Gastroesophageal sphincter (tissue), 4 donors: Measurements from ENCODE around the gene KRT1. TPM values are rescaled to one million over a fixed set of nuclear protein-coding genes. Genes with fewer than 3 reads are reported as not detected.
"Not testable (repeated sequence)": the region's sequence is repeated elsewhere in the genome, so short reads cannot be mapped to it uniquely, and the experiment has no call there.

Experiments used
- ATAC-seq: fragments of 150-250 bp; one replicate; pipeline ENCODE4 v1.9.1; 2016; ENCODE audit warnings: mild to moderate bottlenecking, moderate library complexity
- H3K27ac ChIP-seq, 4 donors: fragments of 200-600 bp; sonication (generic) in 3 of 4; 1 replicate in 3 of 4; 2 replicates in 1 of 4; pipeline ENCODE4 v1.5.1; 2016 to 2019
- H3K27me3 ChIP-seq: fragments of 200-600 bp; sonication (generic); one replicate; pipeline ENCODE4 v1.5.1; 2019
- H3K36me3 ChIP-seq, 2 donors: fragments of 200-600 bp; sonication (generic); one replicate each; pipeline ENCODE4 v1.5.1; 2019; ENCODE audit warnings: control low read depth in 1 of 2
- H3K4me1 ChIP-seq, 3 donors: fragments of 200-600 bp; sonication (generic); 1 replicate in 2 of 3; 2 replicates in 1 of 3; pipeline ENCODE4 v1.5.1; 2016 to 2019; ENCODE audit warnings: control low read depth in 2 of 3
- H3K4me3 ChIP-seq, 2 donors: fragments of 200-600 bp; sonication (generic); one replicate each; pipeline ENCODE4 v1.5.1; 2019; ENCODE audit warnings: mild to moderate bottlenecking in 1 of 2, moderate library complexity in 1 of 2
- H3K9me3 ChIP-seq, 3 donors: fragments of 200-600 bp; sonication (generic); one replicate each; pipeline ENCODE4 v1.5.1; 2017 to 2019; ENCODE audit warnings: control low read depth in 2 of 3
- CTCF ChIP-seq, 4 experiments: fragments of 200-600 bp in 2 of 4; fragments of 450-650 bp in 2 of 4; sonication (generic) in 1 of 4; IDR thresholded peaks; one replicate each; pipeline ENCODE4 v1.5.1; 2017 to 2019; ENCODE audit warnings: antibody characterized with exemption in 4 of 4, mild to moderate bottlenecking in 2 of 4, moderate library complexity in 2 of 4
- EP300 ChIP-seq: sonication (generic); formaldehyde crosslinking; IDR thresholded peaks from one replicate; pipeline ENCODE4 v1.6.1; 2017; ENCODE audit warnings: antibody characterized with exemption, mild to moderate bottlenecking
- POLR2A ChIP-seq, 2 donors: fragments of 450-650 bp; IDR thresholded peaks; one replicate each; pipeline ENCODE4 v1.6.1; 2017; ENCODE audit warnings: antibody characterized with exemption in 2 of 2, mild to moderate bottlenecking in 2 of 2, moderate library complexity in 1 of 2
- POLR2AphosphoS5 ChIP-seq: sonication (generic); formaldehyde crosslinking; IDR thresholded peaks from one replicate; pipeline ENCODE4 v1.6.1; 2017; ENCODE audit warnings: antibody characterized with exemption
- WGBS, 2 donors: methylation state at CpG; one replicate each; pipeline ENCODE4 v1.1.5; 2018; ENCODE audit warnings: low coverage in 1 of 2; 5-methylcytosine and 5-hydroxymethylcytosine counted together
- total RNA-seq, 4 donors: library from RNA; depleted of rRNA; stranded (reverse); fragments of >200 nt; gene quantifications; one replicate each; pipeline ENCODE4 v1.1.0, GENCODE V29; 2016

KRT1 gene
- total RNA-seq, 4 donors from 2014 or later = not detected

GRCh38 chr12:52670961-52671360 is 9.2 kb downstream of the KRT1 start:
- H3K4me3 ChIP-seq = no peak overlapping the region
- no peak for ATAC-seq
- TF ChIP-seq CTCF (IDR thresholded peaks at IDR 0.05) (no peak), POLR2AphosphoS5 (no peak), EP300 (no peak), POLR2A (IDR thresholded peaks at IDR 0.05) (no peak)

GRCh38 chr12:52670506-52670905 is 9.7 kb downstream of the KRT1 start:
- ATAC-seq = no peak
- TF ChIP-seq POLR2A (IDR thresholded peaks at IDR 0.05) (no peak), CTCF (IDR thresholded peaks at IDR 0.05) (no peak)
- Histone ChIP-seq H3K27ac (no peak overlapping the region), H3K4me3 (no peak overlapping the region), H3K4me1 (peaks cover 0 to 10% (median 0%) of the 10 kb centered on the region in 3 donors), H3K27me3 (peaks cover 16% of the 10 kb centered on the region), H3K9me3 (no peaks in the 10 kb centered on the region), H3K36me3 (no peaks in the 10 kb centered on the region)
- WGBS, 2 donors = 93% methylated on average over 2 to 4 of the region's 4 CpGs

More at GRCh38 chr12:52670961-52671360, 9.2 kb downstream of the KRT1 start:
- 95 to 100% methylated on average over 3 of the region's 3 CpGs for WGBS, 2 donors
- no peak overlapping the region for H3K27ac ChIP-seq
- H3K36me3 ChIP-seq = no peaks in the 10 kb centered on the region
- H3K9me3 ChIP-seq = no peaks in the 10 kb centered on the region
- peaks cover 0 to 10% (median 0%) of the 10 kb centered on the region in 3 donors for H3K4me1 ChIP-seq
- H3K27me3 ChIP-seq = peaks cover 13% of the 10 kb centered on the region

GRCh38 chr12:52669941-52670340 is 10.3 kb downstream of the KRT1 start:
- 83 to 100% methylated on average over 1 to 3 of the region's 3 CpGs for WGBS, 2 donors
- not testable (repeated sequence) for ATAC-seq, H3K27ac ChIP-seq, H3K4me1 ChIP-seq, H3K36me3 ChIP-seq, H3K4me3 ChIP-seq, H3K9me3 ChIP-seq
- H3K27me3 ChIP-seq = peaks cover 20% of the 10 kb centered on the region

- no peaks in the 10 kb centered on the region for H3K36me3 ChIP-seq
- no peaks in the 10 kb centered on the region for H3K9me3 ChIP-seq
- H3K27me3 ChIP-seq = peaks cover 23% of the 10 kb centered on the region
- TF ChIP-seq EP300 (no peak), CTCF (IDR thresholded peaks at IDR 0.05) (no peak), POLR2A (IDR thresholded peaks at IDR 0.05) (no peak)
- ATAC-seq = no peak
- no peak overlapping the region for H3K4me3 ChIP-seq
- H3K27ac ChIP-seq = no peak overlapping the region
- H3K4me1 ChIP-seq = peaks cover 0 to 10% (median 0%) of the 10 kb centered on the region in 3 donors
These were observed 10.8 kb downstream of the KRT1 start for GRCh38 chr12:52669426-52669825.

- Histone ChIP-seq H3K36me3 (no peaks in the 10 kb centered on the region), H3K9me3 (no peaks in the 10 kb centered on the region), H3K27me3 (peaks cover 38% of the 10 kb centered on the region), H3K4me3 (no peak overlapping the region), H3K27ac (no peak overlapping the region), H3K4me1 (peaks cover 0 to under 1% (median 0%) of the 10 kb centered on the region in 3 donors)
- 64 to 65% methylated on average over 4 to 7 of the region's 7 CpGs for WGBS, 2 donors
- TF ChIP-seq POLR2A (IDR thresholded peaks at IDR 0.05) (no peak), POLR2AphosphoS5 (no peak)
- no peak for ATAC-seq
These were observed 12.3 kb downstream of the KRT1 start for GRCh38 chr12:52667931-52668330.

- TF ChIP-seq POLR2A (IDR thresholded peaks at IDR 0.05) (no peak), CTCF (IDR thresholded peaks at IDR 0.05) (no peak), EP300 (no peak), POLR2AphosphoS5 (no peak)
- WGBS, 2 donors = 20 to 64% methylated on average over 1 to 3 of the region's 9 CpGs
- no peaks in the 10 kb centered on the region for H3K36me3 ChIP-seq
- no peak for ATAC-seq
- no peak overlapping the region for H3K27ac ChIP-seq
- no peaks in the 10 kb centered on the region for H3K4me1 ChIP-seq
- no peaks in the 10 kb centered on the region for H3K9me3 ChIP-seq
- peaks cover 41% of the 10 kb centered on the region for H3K27me3 ChIP-seq
- H3K4me3 ChIP-seq = no peak overlapping the region
These were observed 12.7 kb downstream of the KRT1 start for GRCh38 chr12:52667509-52667908.
